Stomach (tissue), 9 donors: ENCODE data around the gene OGFR. TPM values are rescaled to one million over a fixed set of nuclear protein-coding genes. Genes with fewer than 3 reads are reported as not detected.

Experiments used
- DNase-seq, 2 donors: peaks; one replicate each; pipeline versions ENCODE4 v3.0.0 to v3.0.0-alpha.2; 2013 to 2019
- H3K27ac ChIP-seq, 5 donors: fragments of 200-600 bp in 4 of 5; sonication (generic) in 4 of 5; one replicate each; pipeline ENCODE4 v1.5.1; 2013 to 2019; ENCODE audit warnings: mild to moderate bottlenecking in 1 of 5, moderate library complexity in 1 of 5
- H3K27me3 ChIP-seq, 3 donors: fragments of 200-600 bp; sonication (generic); one replicate each; pipeline ENCODE4 v1.5.1; 2017 to 2019; ENCODE audit warnings: mixed run types in 1 of 3
- H3K36me3 ChIP-seq, 4 donors: fragments of 200-600 bp; sonication (generic); 1 replicate in 3 of 4; 2 replicates in 1 of 4; pipeline ENCODE4 v1.5.1; 2016 to 2019
- H3K4me1 ChIP-seq, 4 donors: fragments of 200-600 bp; sonication (generic); one replicate each; pipeline ENCODE4 v1.5.1; 2016 to 2019
- H3K4me3 ChIP-seq, 4 donors: fragments of 200-600 bp; sonication (generic) in 3 of 4; one replicate each; pipeline ENCODE4 v1.5.1; 2016 to 2019; ENCODE audit warnings: mild to moderate bottlenecking in 1 of 4
- H3K9me3 ChIP-seq, 4 donors: fragments of 200-600 bp; sonication (generic); one replicate each; pipeline ENCODE4 v1.5.1; 2016 to 2019
- CTCF ChIP-seq, 7 experiments: fragments of 450-650 bp in 4 of 7; fragments of 200-600 bp in 3 of 7; sonication (generic) in 3 of 7; IDR thresholded peaks; one replicate each; pipeline ENCODE4 v1.5.1; 2016 to 2019; ENCODE audit warnings: antibody characterized with exemption in 7 of 7, control low read depth in 2 of 7, mild to moderate bottlenecking in 1 of 7
- EP300 ChIP-seq: sonication (generic); formaldehyde crosslinking; IDR thresholded peaks from one replicate; pipeline ENCODE4 v1.6.1; 2017; ENCODE audit warnings: antibody characterized with exemption
- POLR2A ChIP-seq, 4 donors: fragments of 450-650 bp; IDR thresholded peaks; one replicate each; pipeline ENCODE4 v1.6.1; 2016; ENCODE audit warnings: antibody characterized with exemption in 4 of 4, control low read depth in 2 of 4, mild to moderate bottlenecking in 1 of 4, moderate library complexity in 1 of 4
- POLR2AphosphoS5 ChIP-seq, 3 donors: sonication (generic); formaldehyde crosslinking; IDR thresholded peaks; one replicate each; pipeline ENCODE4 v1.6.1; 2016; ENCODE audit warnings: antibody characterized with exemption in 3 of 3
- WGBS, 5 donors: extraction: QIAGEN DNeasy Blood & Tissue Kit in 3 of 5; methylation state at CpG; one replicate each; pipeline versions ENCODE4 v1.1.5 to v1.1.7; 2013 to 2018; 5-methylcytosine and 5-hydroxymethylcytosine counted together
- intact Hi-C: fragments of 100-400 bp; cut with DNase I; formaldehyde crosslinking; loops from one replicate; pipeline ENCODE4 v1.15.1; 2023; ENCODE audit warnings: low total_unique reads
- polyA plus RNA-seq, 3 donors: library from polyadenylated mRNA; stranded (reverse); fragments of 200-250 nt; gene quantifications; one replicate each; pipeline ENCODE4 v1.2.3, GENCODE V29; 2013
- total RNA-seq, 5 donors: library from RNA; depleted of rRNA; stranded (reverse); fragments of >200 nt; gene quantifications; one replicate each; pipeline versions ENCODE4 v1.1.0 to v1.2.3, GENCODE V29; 2014 to 2016
- donor health status: healthy with polysubstance abuse.
- donor health status: Bipolar disorder and iron deficiency.
- donor health status: healthy.

OGFR gene
- total and polyA plus RNA-seq, 8 donors, result 20.1 to 75.3 (median 42.3) TPM

GRCh38 chr20:62770916-62771315, 33.7 kb upstream of the OGFR start:
- WGBS, 5 donors, result 77 to 85% (median 83%) methylated on average over 7 to 14 of the region's 14 CpGs
- Histone ChIP-seq H3K36me3 (no peaks in the 10 kb centered on the region), H3K27me3 (peaks cover 0 to 36% (median 7%) of the 10 kb centered on the region in 3 donors), H3K4me1 (peaks cover 8 to 37% (median 27%) of the 10 kb centered on the region in 4 donors), H3K27ac (no peak overlapping the region), H3K9me3 (no peaks in the 10 kb centered on the region), H3K4me3 (no peak overlapping the region)
- no peak for TF ChIP-seq POLR2A (IDR thresholded peaks at IDR 0.05)
- no peak for TF ChIP-seq POLR2AphosphoS5 (IDR thresholded peaks at IDR 0.05)
- TF ChIP-seq EP300, result no peak
- TF ChIP-seq CTCF (IDR thresholded peaks at IDR 0.05), result no peak
- intact Hi-C loops, result no loop called here
- DNase-seq, result no peak

DNA sequence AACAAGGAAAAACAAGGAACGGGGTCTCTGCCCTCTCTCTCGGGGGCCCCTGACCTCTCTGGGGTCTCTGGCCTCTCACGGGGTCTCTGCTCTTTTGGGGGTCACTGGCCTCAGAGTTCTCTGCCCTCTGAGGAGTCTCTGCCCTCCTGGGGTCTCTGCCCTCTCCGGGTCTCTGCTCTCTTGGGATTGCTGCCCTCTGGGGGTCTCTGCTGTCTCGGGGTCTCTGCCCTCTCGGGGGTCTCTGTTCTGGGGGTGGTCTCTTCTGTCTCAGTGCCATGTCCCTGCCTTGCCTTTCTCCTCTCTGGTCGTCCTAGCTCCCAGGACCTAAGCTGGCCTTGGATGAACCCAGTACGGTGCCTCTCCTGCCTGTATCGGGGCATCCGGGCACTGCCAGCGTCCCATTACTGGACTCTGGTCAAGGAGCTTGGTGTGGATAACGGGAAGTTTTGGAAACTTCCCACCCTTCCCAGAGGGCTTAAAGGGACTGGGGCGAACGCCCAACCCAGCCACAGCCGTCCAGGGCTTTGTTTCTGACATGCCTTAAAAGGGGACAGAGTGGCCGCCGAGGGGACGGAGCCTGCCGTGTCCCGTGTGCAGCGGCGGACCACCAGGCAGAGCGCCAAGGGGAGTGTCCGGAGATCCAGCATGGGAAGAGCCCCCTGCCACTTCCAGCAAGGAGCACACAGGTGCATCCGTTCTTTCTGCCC, 33.1 kb upstream of the OGFR start:
- H3K27me3 ChIP-seq, result peaks cover 0 to 31% (median 3%) of the 10 kb centered on the region in 3 donors
- DNase-seq, result no peak
- 81 to 88% (median 84%) methylated on average over 21 to 25 of the region's 25 CpGs for WGBS, 5 donors
- intact Hi-C loops, result no loop called here
- H3K36me3 ChIP-seq, result no peaks in the 10 kb centered on the region
- peaks cover 12 to 44% (median 29%) of the 10 kb centered on the region in 4 donors for H3K4me1 ChIP-seq
- no peaks in the 10 kb centered on the region for H3K9me3 ChIP-seq
- no peak overlapping the region for H3K27ac ChIP-seq
- no peak overlapping the region for H3K4me3 ChIP-seq
- TF ChIP-seq POLR2AphosphoS5 (IDR thresholded peaks at IDR 0.05) (no peak), EP300 (no peak), CTCF (IDR thresholded peaks at IDR 0.05) (no peak), POLR2A (IDR thresholded peaks at IDR 0.05) (no peak)

DNA sequence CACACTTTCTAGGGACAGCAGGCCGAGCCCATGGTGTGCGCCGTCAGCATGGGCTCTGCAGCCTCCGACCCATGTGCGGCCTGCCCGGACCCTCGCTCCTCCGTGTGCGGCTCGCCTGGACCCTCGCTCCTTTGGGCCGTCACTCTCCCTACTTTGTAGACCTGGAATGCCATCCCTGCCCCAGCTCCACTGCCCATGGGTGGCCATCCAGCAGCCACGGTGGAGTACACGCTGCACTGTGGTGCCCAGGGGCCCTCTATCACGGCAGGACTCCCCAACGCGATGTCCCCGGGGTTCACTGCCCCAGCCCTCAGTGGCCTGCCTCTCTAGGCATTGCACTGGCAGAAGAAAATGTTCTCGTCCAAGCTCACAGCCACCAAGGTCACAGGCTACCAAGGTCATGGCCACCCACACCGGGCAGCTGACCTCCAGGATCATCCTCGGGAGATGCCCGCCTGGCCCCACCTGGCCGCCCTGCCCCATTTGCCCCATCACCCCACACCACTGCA, 32.5 kb upstream of the OGFR start:
- no peak for TF ChIP-seq POLR2AphosphoS5 (IDR thresholded peaks at IDR 0.05)
- TF ChIP-seq CTCF (IDR thresholded peaks at IDR 0.05), result no peak
- Histone ChIP-seq H3K27ac (no peak overlapping the region), H3K36me3 (no peaks in the 10 kb centered on the region), H3K27me3 (peaks cover 0 to 24% (median 0%) of the 10 kb centered on the region in 3 donors), H3K9me3 (no peaks in the 10 kb centered on the region), H3K4me1 (peaks cover 14 to 46% (median 28%) of the 10 kb centered on the region in 4 donors), H3K4me3 (no peak overlapping the region)
- DNase-seq, result no peak
- WGBS, 5 donors, result 90 to 95% (median 94%) methylated on average over 18 to 23 of the region's 23 CpGs
- intact Hi-C loops, result no loop called here

DNA sequence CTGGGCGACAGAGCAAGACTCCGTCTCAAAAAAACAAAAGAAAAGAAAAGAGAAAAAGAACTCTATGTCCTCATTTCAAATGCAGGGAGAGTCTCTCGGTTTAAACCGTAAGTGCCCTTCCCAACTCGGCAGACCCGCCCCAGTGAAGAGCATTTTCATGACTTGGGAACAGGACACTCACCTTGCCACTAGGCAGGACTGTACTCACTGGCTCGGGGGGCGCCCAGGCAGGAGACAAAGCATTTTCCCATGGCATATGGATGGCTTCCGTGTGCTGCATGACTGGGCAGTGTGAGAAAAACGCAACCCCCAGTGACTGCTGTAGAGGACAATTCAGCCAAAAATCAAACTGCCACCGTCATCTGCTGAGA, 32.0 kb upstream of the OGFR start:
- Histone ChIP-seq H3K27ac (peak overlapping the region in 1 of 5 donors; percentile 7), H3K4me3 (no peak overlapping the region), H3K27me3 (peaks cover 0 to 23% (median 0%) of the 10 kb centered on the region in 3 donors), H3K9me3 (no peaks in the 10 kb centered on the region), H3K4me1 (peaks cover 14 to 46% (median 28%) of the 10 kb centered on the region in 4 donors), H3K36me3 (no peaks in the 10 kb centered on the region)
- WGBS, 5 donors, result 73 to 87% (median 80%) methylated on average over 11 of the region's 11 CpGs
- no peak for DNase-seq
- intact Hi-C loops, result no loop called here
- no peak for TF ChIP-seq POLR2A (IDR thresholded peaks at IDR 0.05)
- no peak for TF ChIP-seq EP300
- TF ChIP-seq CTCF (IDR thresholded peaks at IDR 0.05), result no peak
- no peak for TF ChIP-seq POLR2AphosphoS5 (IDR thresholded peaks at IDR 0.05)
